Stimulated activated CD4-positive, alpha-beta T cell treated with anti-CD3 and anti-CD28 coated beads, Interleukin-2, amount 100 ng/mL, for 24 hours (primary cell): ENCODE results near the gene FGF8.

Experiments used
- DNase-seq, 2 donors: peaks; one replicate each; pipeline ENCODE4 v3.0.0-alpha.2; 2020

The FGF8 gene

GRCh38 chr10:101781984-101782810 is 6.3 kb upstream of the FGF8 start:
- DNase-seq, result peak in 1 of 2 donors; percentile 11

GRCh38 chr10:101781655-101781983 is 5.7 kb upstream of the FGF8 start:
- DNase-seq, result no peak

- DNase-seq, result peak; percentile 78 to 79
These were observed 5.1 kb upstream of the FGF8 start for GRCh38 chr10:101780818-101781654.

GRCh38 chr10:101780187-101780817 is 4.4 kb upstream of the FGF8 start:
- DNase-seq, result no peak

- DNase-seq, result peak; percentile 91 to 94
These were observed 3.8 kb upstream of the FGF8 start for GRCh38 chr10:101779544-101780186.

GRCh38 chr10:101778781-101779543 is 3.0 kb upstream of the FGF8 start:
- peak in 1 of 2 donors; percentile 32 for DNase-seq

GRCh38 chr10:101778151-101778780 is 2.4 kb upstream of the FGF8 start:
- no peak for DNase-seq

- DNase-seq, result no peak
These were observed 1.8 kb upstream of the FGF8 start for GRCh38 chr10:101777619-101778145.

- peak in 1 of 2 donors; percentile 17 for DNase-seq
These were observed 375 bp upstream of the FGF8 start for GRCh38 chr10:101776161-101776817.

- peak in 1 of 2 donors; percentile 26 for DNase-seq
These were observed 1.2 kb downstream of the FGF8 start for GRCh38 chr10:101774589-101775272.

- DNase-seq, result no peak
These were observed 1.9 kb downstream of the FGF8 start for GRCh38 chr10:101773923-101774588.

- DNase-seq, result no peak
These were observed 2.8 kb downstream of the FGF8 start for GRCh38 chr10:101772895-101773761.

- no peak for DNase-seq
These were observed 3.7 kb downstream of the FGF8 start for GRCh38 chr10:101772017-101772894.

GRCh38 chr10:101771380-101771779 is 4.5 kb downstream of the FGF8 start:
- no peak for DNase-seq

- no peak for DNase-seq
These were observed 5.3 kb downstream of the FGF8 start for GRCh38 chr10:101770331-101771215.

- no peak for DNase-seq
These were observed 6.3 kb downstream of the FGF8 start for GRCh38 chr10:101769541-101770180.
